ENCODE measurements around the gene RTP3. TPM values are rescaled to one million over a fixed set of nuclear protein-coding genes. Genes with fewer than 3 reads are reported as not detected.

The RTP3 gene
- total RNA-seq = not detected in 2 replicates

GRCh38 chr3:46497556-46498265, at the start of gene RTP3:
Gene RTP3 (plus strand): TSS chr3:46497976. CDS start chr3:46498063, 87 bp downstream.

GRCh38 chr3:46464326-46465195, 33.2 kb upstream of the RTP3 start, which contains the start of gene LTF:
Gene LTF (minus strand): TSS chr3:46464905. CDS start chr3:46464867, 38 bp downstream.

Other genes with a start within 250 kb of the RTP3 start
- not detected in 2 replicates for gene CCR2, start 143.9 kb upstream of the RTP3 start, total RNA-seq
- gene CCR5, start 127.0 kb upstream of the RTP3 start, total RNA-seq = not detected in 2 replicates
- gene CCRL2, start 90.7 kb upstream of the RTP3 start, total RNA-seq = not detected in 2 replicates
- gene LTF, start 33.1 kb upstream of the RTP3 start, total RNA-seq = not detected in 2 replicates
- 0.09 and 0.12 TPM in 2 replicates for gene LRRC2, start 68.3 kb downstream of the RTP3 start, total RNA-seq
- gene FAM240A, start 114.5 kb downstream of the RTP3 start, total RNA-seq = not detected in 2 replicates
- gene ALS2CL, start 195.7 kb downstream of the RTP3 start, total RNA-seq = 0.35 and 1.4 TPM in 2 replicates
- gene TMIE, start 203.4 kb downstream of the RTP3 start, total RNA-seq = not detected in 2 replicates
- not detected in 2 replicates for gene PRSS50, start 219.9 kb downstream of the RTP3 start, total RNA-seq

All from pericardium fibroblast (primary cell).